Glutamatergic neuron (in vitro differentiated cells): Measurements from ENCODE around the gene RAPGEF2. TPM values are rescaled to one million over a fixed set of nuclear protein-coding genes. Genes with fewer than 3 reads are reported as not detected.

ENCODE experiments used
- DNase-seq: peaks from one replicate; pipeline ENCODE4 v3.0.0; 2022
- H3K27ac Mint-ChIP-seq: one replicate; pipeline ENCODE4 v1.8.0; 2020; ENCODE audit warnings: mild to moderate bottlenecking, mixed read lengths, inconsistent platforms; ENCODE audit not compliant: unreplicated experiment
- H3K27me3 Mint-ChIP-seq: one replicate; pipeline ENCODE4 v1.8.0; 2020; ENCODE audit warnings: mild to moderate bottlenecking, moderate library complexity, mixed read lengths, inconsistent platforms; ENCODE audit not compliant: unreplicated experiment
- H3K36me3 Mint-ChIP-seq: one replicate; pipeline ENCODE4 v1.8.0; 2020; ENCODE audit warnings: mild to moderate bottlenecking, mixed read lengths, inconsistent platforms; ENCODE audit not compliant: unreplicated experiment
- H3K4me1 Mint-ChIP-seq: one replicate; pipeline ENCODE4 v1.8.0; 2020; ENCODE audit warnings: mild to moderate bottlenecking, low read depth, mixed read lengths, inconsistent platforms; ENCODE audit not compliant: unreplicated experiment
- H3K4me3 Mint-ChIP-seq: one replicate; pipeline ENCODE4 v1.8.0; 2020; ENCODE audit warnings: mild to moderate bottlenecking, mixed read lengths, inconsistent platforms; ENCODE audit not compliant: unreplicated experiment
- H3K9me3 Mint-ChIP-seq: one replicate; pipeline ENCODE4 v1.8.0; 2020; ENCODE audit warnings: mild to moderate bottlenecking, moderate library complexity, mixed read lengths, inconsistent platforms; ENCODE audit not compliant: unreplicated experiment
- total RNA-seq: library from RNA; stranded (reverse); fragmentation: NEBNext Ultra II Directional; extraction: Animal tissue kit (Norgen Biotek cat#: 25700); gene quantifications from one replicate; pipeline ENCODE4 v1.2.1, GENCODE V29; 2021; ENCODE audit not compliant: unreplicated experiment
- TF ChIP-seq, protein P1 (sequence below): fragments of 200-600 bp; sonication (generic); IDR thresholded peaks from one replicate; pipeline ENCODE4 v1.5.0; 2021; ENCODE audit not compliant: partially characterized antibody, unreplicated experiment

The RAPGEF2 gene
- total RNA-seq, 1 donor from 2014 or later = 58.4 TPM

DNA sequence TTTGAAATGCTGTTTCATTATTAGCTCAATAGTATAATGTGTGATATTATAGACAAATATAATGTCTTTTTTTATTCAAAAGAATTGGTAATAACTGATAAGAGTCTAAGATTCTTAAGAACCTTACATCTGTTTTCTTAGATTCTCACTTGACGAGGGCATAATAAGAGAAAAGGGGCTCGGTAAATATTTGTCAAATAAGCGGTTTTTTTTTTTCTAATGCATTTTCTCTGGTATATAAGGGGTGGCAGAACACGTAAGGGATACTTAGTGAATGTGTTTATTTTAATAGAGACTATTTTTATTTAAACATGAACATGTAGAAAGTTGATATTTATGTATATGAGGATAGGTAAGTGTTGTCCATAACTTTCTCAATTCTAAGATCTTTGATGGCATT is 200.6 kb downstream of the RAPGEF2 start:
- H3K27me3 Mint-ChIP-seq = no peaks in the 10 kb centered on the region
- H3K4me1 Mint-ChIP-seq = no peaks in the 10 kb centered on the region
- TF ChIP-seq, protein P1, sequence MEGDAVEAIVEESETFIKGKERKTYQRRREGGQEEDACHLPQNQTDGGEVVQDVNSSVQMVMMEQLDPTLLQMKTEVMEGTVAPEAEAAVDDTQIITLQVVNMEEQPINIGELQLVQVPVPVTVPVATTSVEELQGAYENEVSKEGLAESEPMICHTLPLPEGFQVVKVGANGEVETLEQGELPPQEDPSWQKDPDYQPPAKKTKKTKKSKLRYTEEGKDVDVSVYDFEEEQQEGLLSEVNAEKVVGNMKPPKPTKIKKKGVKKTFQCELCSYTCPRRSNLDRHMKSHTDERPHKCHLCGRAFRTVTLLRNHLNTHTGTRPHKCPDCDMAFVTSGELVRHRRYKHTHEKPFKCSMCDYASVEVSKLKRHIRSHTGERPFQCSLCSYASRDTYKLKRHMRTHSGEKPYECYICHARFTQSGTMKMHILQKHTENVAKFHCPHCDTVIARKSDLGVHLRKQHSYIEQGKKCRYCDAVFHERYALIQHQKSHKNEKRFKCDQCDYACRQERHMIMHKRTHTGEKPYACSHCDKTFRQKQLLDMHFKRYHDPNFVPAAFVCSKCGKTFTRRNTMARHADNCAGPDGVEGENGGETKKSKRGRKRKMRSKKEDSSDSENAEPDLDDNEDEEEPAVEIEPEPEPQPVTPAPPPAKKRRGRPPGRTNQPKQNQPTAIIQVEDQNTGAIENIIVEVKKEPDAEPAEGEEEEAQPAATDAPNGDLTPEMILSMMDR = no peak
- H3K9me3 Mint-ChIP-seq = no peaks in the 10 kb centered on the region
- no peaks in the 10 kb centered on the region for H3K36me3 Mint-ChIP-seq
- DNase-seq = no peak
- H3K27ac Mint-ChIP-seq = no peak overlapping the region
- no peak overlapping the region for H3K4me3 Mint-ChIP-seq

DNA sequence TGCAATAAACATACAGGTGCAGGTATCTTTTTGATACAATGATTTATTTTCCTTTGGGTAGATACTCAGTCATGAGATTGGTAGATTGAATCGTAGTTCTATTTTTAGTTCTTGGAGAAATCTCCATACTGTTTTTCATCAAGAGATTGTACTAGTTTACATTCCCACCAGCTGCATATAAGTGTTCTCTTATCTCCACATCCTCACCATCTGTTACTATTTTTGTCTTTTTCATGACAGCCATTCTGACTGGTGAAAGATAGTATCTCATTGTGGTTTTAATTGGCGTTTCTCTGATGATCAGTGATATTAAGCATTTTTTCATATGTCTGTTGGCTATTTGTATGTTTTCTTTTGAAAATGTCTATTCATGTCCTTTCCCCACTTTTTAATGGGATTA is 202.2 kb downstream of the RAPGEF2 start:
- Mint-ChIP-seq H3K4me3 (no peak overlapping the region), H3K4me1 (peaks cover 2% of the 10 kb centered on the region), H3K9me3 (no peaks in the 10 kb centered on the region), H3K36me3 (no peaks in the 10 kb centered on the region), H3K27ac (no peak overlapping the region), H3K27me3 (peaks cover 2% of the 10 kb centered on the region)
- TF ChIP-seq, protein P1 = no peak
- DNase-seq = no peak

DNA sequence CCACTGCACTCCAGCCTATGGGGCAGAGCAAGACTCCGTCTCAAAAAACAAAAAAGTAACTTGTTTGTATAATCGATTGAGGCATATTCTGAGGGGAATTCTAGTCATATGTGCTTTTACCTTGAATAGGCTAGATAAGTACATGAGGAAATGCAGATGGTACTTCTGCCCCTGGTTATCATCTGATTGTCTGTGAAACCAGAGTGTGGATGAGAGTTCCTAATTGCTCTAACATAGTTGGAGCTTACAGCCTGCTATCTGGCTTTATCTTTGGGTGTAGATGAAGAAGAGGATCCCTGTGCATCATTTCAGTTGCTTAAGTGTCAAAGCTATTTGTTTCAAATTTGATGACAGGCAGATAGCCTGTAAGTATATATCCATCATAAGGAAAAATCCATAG is 205.1 kb downstream of the RAPGEF2 start:
- no peaks in the 10 kb centered on the region for H3K36me3 Mint-ChIP-seq
- TF ChIP-seq, protein P1 = no peak
- DNase-seq = no peak
- H3K4me3 Mint-ChIP-seq = no peak overlapping the region
- peaks cover 2% of the 10 kb centered on the region for H3K27me3 Mint-ChIP-seq
- H3K9me3 Mint-ChIP-seq = no peaks in the 10 kb centered on the region
- H3K4me1 Mint-ChIP-seq = peaks cover 2% of the 10 kb centered on the region
- H3K27ac Mint-ChIP-seq = no peak overlapping the region

DNA sequence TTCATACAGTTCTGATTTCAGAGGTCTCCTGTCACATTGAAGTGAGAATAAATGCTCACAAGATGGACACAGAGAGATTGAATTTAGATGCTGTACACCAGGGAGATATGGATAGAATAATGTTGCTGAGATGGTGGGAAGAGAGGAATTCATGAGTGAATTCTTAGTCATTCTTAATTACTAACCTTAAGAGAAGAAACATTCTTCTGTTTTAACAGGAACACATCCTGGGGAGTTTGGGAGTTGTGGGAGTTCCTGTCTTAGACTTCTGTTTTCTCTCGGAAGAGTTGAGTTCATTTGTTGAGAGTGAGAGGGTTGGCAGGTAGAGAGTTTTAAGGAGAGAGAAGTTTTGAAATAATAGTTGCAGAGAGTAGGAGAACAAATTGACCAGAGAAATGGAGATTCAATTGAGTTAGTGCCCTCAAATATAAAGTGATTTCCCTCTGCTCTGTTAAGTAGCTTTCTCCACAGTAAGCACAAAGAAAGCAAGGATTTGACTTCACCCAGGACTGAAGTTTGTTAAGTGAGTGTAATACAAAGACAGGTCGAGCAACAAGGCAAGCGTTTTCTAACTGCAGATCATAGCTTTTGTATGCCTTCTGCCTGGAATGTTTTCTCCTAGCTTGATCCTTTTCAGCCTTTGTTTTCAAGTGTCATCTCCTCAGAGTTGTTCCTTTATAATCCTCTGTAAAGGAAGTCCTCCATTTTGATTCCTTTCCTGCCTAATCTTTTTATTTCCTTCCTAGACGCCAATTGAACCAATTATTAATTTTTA is 205.9 kb downstream of the RAPGEF2 start:
- peaks cover 2% of the 10 kb centered on the region for H3K4me1 Mint-ChIP-seq
- TF ChIP-seq, protein P1 = no peak
- H3K4me3 Mint-ChIP-seq = no peak overlapping the region
- H3K27me3 Mint-ChIP-seq = peaks cover 3% of the 10 kb centered on the region
- H3K9me3 Mint-ChIP-seq = no peaks in the 10 kb centered on the region
- no peak for DNase-seq
- no peak overlapping the region for H3K27ac Mint-ChIP-seq
- H3K36me3 Mint-ChIP-seq = no peaks in the 10 kb centered on the region

DNA sequence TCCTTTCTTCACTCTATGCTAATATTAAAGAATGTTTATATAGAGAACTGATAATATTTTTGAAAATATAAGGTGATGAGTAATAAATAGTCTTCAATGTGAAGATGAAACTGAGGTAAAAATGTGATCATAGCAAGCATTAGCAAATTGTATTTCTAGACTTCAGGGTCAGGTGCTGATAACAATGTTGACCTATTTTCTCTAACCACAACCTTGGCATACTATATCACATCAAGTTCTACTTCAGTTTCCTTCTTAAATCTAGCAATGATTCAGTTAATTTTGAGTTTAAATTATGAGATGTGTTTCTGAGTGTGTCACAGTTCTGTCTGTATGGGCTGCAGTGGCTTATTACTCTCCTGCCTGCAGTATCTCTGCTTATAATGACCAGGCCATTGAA is 209.4 kb downstream of the RAPGEF2 start:
- DNase-seq = no peak
- Mint-ChIP-seq H3K4me3 (no peak overlapping the region), H3K4me1 (peaks cover 2% of the 10 kb centered on the region), H3K9me3 (no peaks in the 10 kb centered on the region), H3K27ac (no peak overlapping the region), H3K36me3 (no peaks in the 10 kb centered on the region), H3K27me3 (peaks cover 5% of the 10 kb centered on the region)
- TF ChIP-seq, protein P1 = no peak
